ENCODE measurements around the gene TTC5. TPM values are rescaled to one million over a fixed set of nuclear protein-coding genes. Genes with fewer than 3 reads are reported as not detected.
A peak's percentile ranks its signal among the peaks of the same experiment; 100 is the strongest.

TTC5 gene
- total and polyA plus RNA-seq, 2 donors (not counting 1 experiment from before 2014, with no cell fraction given) = 22.0 to 22.4 TPM

GRCh38 chr14:20327005-20327869, 21.5 kb upstream of the TTC5 start:
- H3K27ac ChIP-seq (ENCODE audit: insufficient read depth, low read length) = no peak overlapping the region
- no peaks in the 10 kb centered on the region for H3K36me3 ChIP-seq (ENCODE audit: control insufficient read depth, insufficient read depth, low read length)
- no peak overlapping the region for H3K4me3 ChIP-seq (replicated peaks in 1 of 4; ENCODE audit: control extremely low read depth in 1 of 4, insufficient read depth in 1 of 4, low read depth in 3 of 4, low read length in 4 of 4)
- H3K9ac ChIP-seq (ENCODE audit: insufficient read depth, low read length) = no peak overlapping the region
- H3K79me2 ChIP-seq (ENCODE audit: control insufficient read depth, insufficient read depth, low read length) = peaks cover 25% of the 10 kb centered on the region
- no peaks in the 10 kb centered on the region for H4K20me1 ChIP-seq (ENCODE audit: control insufficient read depth, extremely low read depth, insufficient read depth, low read length)
- H3K9me3 ChIP-seq (ENCODE audit: control insufficient read depth, insufficient read depth, low read depth, low read length) = no peaks in the 10 kb centered on the region
- peak; percentile 55 to 79 for DNase-seq (ENCODE audit: low read depth in 2 of 2)
- no peaks in the 10 kb centered on the region for H3K4me1 ChIP-seq (ENCODE audit: control insufficient read depth, extremely low read depth, insufficient read depth, low read length)
- no peak overlapping the region for H2AFZ ChIP-seq (ENCODE audit: low read length)
- H3K27me3 ChIP-seq (ENCODE audit: control insufficient read depth, insufficient read depth, low read length) = no peaks in the 10 kb centered on the region
- H3K4me2 ChIP-seq (ENCODE audit: extremely low read depth, insufficient read depth, low read length) = peak overlapping the region; percentile 20
- TF ChIP-seq EZH2 (IDR thresholded peaks at IDR 0.05; ENCODE audit: low read length, missing control alignments) = no peak
- TF ChIP-seq, protein P1, sequence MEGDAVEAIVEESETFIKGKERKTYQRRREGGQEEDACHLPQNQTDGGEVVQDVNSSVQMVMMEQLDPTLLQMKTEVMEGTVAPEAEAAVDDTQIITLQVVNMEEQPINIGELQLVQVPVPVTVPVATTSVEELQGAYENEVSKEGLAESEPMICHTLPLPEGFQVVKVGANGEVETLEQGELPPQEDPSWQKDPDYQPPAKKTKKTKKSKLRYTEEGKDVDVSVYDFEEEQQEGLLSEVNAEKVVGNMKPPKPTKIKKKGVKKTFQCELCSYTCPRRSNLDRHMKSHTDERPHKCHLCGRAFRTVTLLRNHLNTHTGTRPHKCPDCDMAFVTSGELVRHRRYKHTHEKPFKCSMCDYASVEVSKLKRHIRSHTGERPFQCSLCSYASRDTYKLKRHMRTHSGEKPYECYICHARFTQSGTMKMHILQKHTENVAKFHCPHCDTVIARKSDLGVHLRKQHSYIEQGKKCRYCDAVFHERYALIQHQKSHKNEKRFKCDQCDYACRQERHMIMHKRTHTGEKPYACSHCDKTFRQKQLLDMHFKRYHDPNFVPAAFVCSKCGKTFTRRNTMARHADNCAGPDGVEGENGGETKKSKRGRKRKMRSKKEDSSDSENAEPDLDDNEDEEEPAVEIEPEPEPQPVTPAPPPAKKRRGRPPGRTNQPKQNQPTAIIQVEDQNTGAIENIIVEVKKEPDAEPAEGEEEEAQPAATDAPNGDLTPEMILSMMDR (conservative IDR thresholded peaks at IDR 0.05 in 1 of 2, IDR thresholded peaks at IDR 0.05 in 1 of 2; ENCODE audit: low read depth in 1 of 2, low read length in 2 of 2) = peak; percentile 53 to 61

DNA sequence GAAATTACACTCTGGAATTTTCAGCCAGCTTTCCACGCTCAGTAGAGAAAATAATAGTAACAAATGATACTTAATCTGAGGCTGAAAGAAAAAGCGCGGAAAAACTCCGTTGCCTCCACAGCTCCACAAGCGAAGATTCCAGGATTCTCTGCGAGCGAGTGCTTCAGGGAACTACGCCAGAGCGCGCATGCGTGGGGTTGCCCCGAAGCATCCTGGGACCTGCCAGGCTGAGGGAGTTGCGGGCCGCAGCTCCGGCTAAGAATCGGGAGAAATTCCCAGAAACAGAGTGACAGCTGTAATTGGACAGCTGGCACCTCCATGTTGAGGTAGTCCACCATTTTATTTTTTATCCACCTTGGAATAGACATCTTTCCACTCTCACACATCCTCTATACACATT, 12.0 kb upstream of the TTC5 start:
- no peaks in the 10 kb centered on the region for H3K27me3 ChIP-seq (ENCODE audit: control insufficient read depth, insufficient read depth, low read length)
- H3K36me3 ChIP-seq (ENCODE audit: control insufficient read depth, insufficient read depth, low read length) = peaks cover 3% of the 10 kb centered on the region
- no peaks in the 10 kb centered on the region for H4K20me1 ChIP-seq (ENCODE audit: control insufficient read depth, extremely low read depth, insufficient read depth, low read length)
- H3K27ac ChIP-seq (ENCODE audit: insufficient read depth, low read length) = no peak overlapping the region
- H3K4me3 ChIP-seq (replicated peaks in 1 of 4; ENCODE audit: control extremely low read depth in 1 of 4, insufficient read depth in 1 of 4, low read depth in 3 of 4, low read length in 4 of 4) = no peak overlapping the region
- H3K4me2 ChIP-seq (ENCODE audit: extremely low read depth, insufficient read depth, low read length) = no peak overlapping the region
- no peak overlapping the region for H3K9ac ChIP-seq (ENCODE audit: insufficient read depth, low read length)
- no peaks in the 10 kb centered on the region for H3K79me2 ChIP-seq (ENCODE audit: control insufficient read depth, insufficient read depth, low read length)
- no peaks in the 10 kb centered on the region for H3K9me3 ChIP-seq (ENCODE audit: control insufficient read depth, insufficient read depth, low read depth, low read length)
- no peak for TF ChIP-seq EZH2 (IDR thresholded peaks at IDR 0.05; ENCODE audit: low read length, missing control alignments)
- TF ChIP-seq, protein P1 (conservative IDR thresholded peaks at IDR 0.05 in 1 of 2, IDR thresholded peaks at IDR 0.05 in 1 of 2; ENCODE audit: low read depth in 1 of 2, low read length in 2 of 2) = no peak
- no peak overlapping the region for H2AFZ ChIP-seq (ENCODE audit: low read length)
- DNase-seq (ENCODE audit: low read depth in 2 of 2) = no peak
- no peaks in the 10 kb centered on the region for H3K4me1 ChIP-seq (ENCODE audit: control insufficient read depth, extremely low read depth, insufficient read depth, low read length)

- Histone ChIP-seq H3K9ac (ENCODE audit: insufficient read depth, low read length) (no peak overlapping the region), H2AFZ (ENCODE audit: low read length) (no peak overlapping the region), H3K27me3 (ENCODE audit: control insufficient read depth, insufficient read depth, low read length) (no peaks in the 10 kb centered on the region), H3K79me2 (ENCODE audit: control insufficient read depth, insufficient read depth, low read length) (no peaks in the 10 kb centered on the region), H3K4me3 (replicated peaks in 1 of 4; ENCODE audit: control extremely low read depth in 1 of 4, insufficient read depth in 1 of 4, low read depth in 3 of 4, low read length in 4 of 4) (no peak overlapping the region), H3K4me1 (ENCODE audit: control insufficient read depth, extremely low read depth, insufficient read depth, low read length) (no peaks in the 10 kb centered on the region), H4K20me1 (ENCODE audit: control insufficient read depth, extremely low read depth, insufficient read depth, low read length) (no peaks in the 10 kb centered on the region), H3K36me3 (ENCODE audit: control insufficient read depth, insufficient read depth, low read length) (peaks cover 5% of the 10 kb centered on the region), H3K4me2 (ENCODE audit: extremely low read depth, insufficient read depth, low read length) (no peak overlapping the region), H3K9me3 (ENCODE audit: control insufficient read depth, insufficient read depth, low read depth, low read length) (no peaks in the 10 kb centered on the region), H3K27ac (ENCODE audit: insufficient read depth, low read length) (no peak overlapping the region)
- TF ChIP-seq EZH2 (IDR thresholded peaks at IDR 0.05; ENCODE audit: low read length, missing control alignments) = no peak
- TF ChIP-seq, protein P1 (conservative IDR thresholded peaks at IDR 0.05 in 1 of 2, IDR thresholded peaks at IDR 0.05 in 1 of 2; ENCODE audit: low read depth in 1 of 2, low read length in 2 of 2) = no peak
- DNase-seq (ENCODE audit: low read depth in 2 of 2) = no peak
These were observed 8.3 kb upstream of the TTC5 start for GRCh38 chr14:20314026-20314425.
